DOHH2 (cell line): ENCODE measurements around the gene FBXL17.

Experiments
- EZH2phosphoT487 ChIP-seq: fragments of 200-600 bp; sonication (generic); IDR thresholded peaks from 2 replicates; pipeline ENCODE4 v1.6.1; 2017; ENCODE audit warnings: borderline replicate concordance, mild to moderate bottlenecking, antibody characterized with exemption, low read length, moderate library complexity, mixed read lengths
- TF ChIP-seq, protein P1 (sequence below): fragments of 200-600 bp; sonication (generic); IDR thresholded peaks from one replicate; pipeline ENCODE4 v1.5.1; 2014; ENCODE audit warnings: antibody characterized with exemption, mild to moderate bottlenecking, low read depth, low read length; ENCODE audit not compliant: poor library complexity, severe bottlenecking

DNA sequence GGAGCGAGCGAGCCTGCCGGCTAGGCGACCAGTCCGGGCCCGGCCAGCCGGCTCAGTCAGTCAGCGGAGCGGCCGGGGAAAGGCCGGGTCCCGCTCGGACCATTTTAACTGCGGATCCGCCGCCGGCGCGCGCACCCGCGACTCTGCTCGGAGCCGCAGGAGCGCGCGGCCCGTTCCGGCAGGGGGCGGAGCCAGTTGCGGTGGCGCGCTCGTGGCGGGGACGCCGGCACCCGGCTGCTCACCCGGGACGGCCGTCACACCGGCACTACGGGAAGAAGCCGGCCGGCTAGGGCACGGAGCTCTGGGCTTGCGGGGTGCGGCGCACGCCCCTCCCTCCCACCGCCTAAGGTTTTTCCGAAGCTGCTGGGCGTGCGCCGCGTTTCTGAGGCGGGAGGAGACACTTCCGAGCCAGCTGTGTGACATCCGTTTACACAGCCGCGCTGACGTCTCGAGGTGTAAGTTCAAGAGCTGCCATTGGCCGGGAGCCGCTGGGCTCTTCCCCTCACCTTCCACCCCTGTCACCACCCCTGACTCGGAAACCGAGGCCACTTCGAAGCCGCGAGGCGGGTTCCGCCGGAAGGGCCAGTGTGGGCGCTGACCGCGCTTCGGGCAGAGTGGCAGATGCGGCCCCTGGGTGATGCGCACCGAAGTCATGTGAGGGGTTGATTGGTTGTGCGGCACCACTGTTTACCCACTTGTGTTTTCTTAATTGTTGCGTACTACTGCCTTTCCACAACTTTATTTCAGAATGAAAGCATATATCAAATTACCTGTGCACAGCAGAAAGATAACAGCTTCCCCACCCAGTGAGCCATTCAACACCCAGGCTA lies at the start of gene FBXL17:
- TF ChIP-seq, protein P1, sequence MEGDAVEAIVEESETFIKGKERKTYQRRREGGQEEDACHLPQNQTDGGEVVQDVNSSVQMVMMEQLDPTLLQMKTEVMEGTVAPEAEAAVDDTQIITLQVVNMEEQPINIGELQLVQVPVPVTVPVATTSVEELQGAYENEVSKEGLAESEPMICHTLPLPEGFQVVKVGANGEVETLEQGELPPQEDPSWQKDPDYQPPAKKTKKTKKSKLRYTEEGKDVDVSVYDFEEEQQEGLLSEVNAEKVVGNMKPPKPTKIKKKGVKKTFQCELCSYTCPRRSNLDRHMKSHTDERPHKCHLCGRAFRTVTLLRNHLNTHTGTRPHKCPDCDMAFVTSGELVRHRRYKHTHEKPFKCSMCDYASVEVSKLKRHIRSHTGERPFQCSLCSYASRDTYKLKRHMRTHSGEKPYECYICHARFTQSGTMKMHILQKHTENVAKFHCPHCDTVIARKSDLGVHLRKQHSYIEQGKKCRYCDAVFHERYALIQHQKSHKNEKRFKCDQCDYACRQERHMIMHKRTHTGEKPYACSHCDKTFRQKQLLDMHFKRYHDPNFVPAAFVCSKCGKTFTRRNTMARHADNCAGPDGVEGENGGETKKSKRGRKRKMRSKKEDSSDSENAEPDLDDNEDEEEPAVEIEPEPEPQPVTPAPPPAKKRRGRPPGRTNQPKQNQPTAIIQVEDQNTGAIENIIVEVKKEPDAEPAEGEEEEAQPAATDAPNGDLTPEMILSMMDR, result no peak
- no peak for TF ChIP-seq EZH2phosphoT487
